Left lung (tissue), 10 donors: Measurements from ENCODE around the gene HPSE2. TPM values are rescaled to one million over a fixed set of nuclear protein-coding genes. Genes with fewer than 3 reads are reported as not detected.

Source experiments
- ATAC-seq: fragments of 200-7000 bp; cut with Tn5 transposase; one replicate; pipeline ENCODE4 v1.9.1; 2020; ENCODE audit warnings: moderate library complexity
- DNase-seq, 4 donors: peaks; one replicate each; pipeline ENCODE4 v3.0.0-alpha.2; 2013 to 2020
- H3K27ac ChIP-seq, 2 donors: fragments of 200-600 bp; sonication (generic) in 1 of 2; one replicate each; pipeline versions ENCODE4 v1.5.0 to v1.8.0; 2020 to 2021
- H3K27me3 ChIP-seq, 2 donors: fragments of 200-600 bp; sonication (generic) in 1 of 2; one replicate each; pipeline versions ENCODE4 v1.5.0 to v1.8.0; 2020 to 2021
- H3K36me3 ChIP-seq, 2 donors: fragments of 200-600 bp; sonication (generic) in 1 of 2; one replicate each; pipeline versions ENCODE4 v1.5.0 to v1.8.0; 2020 to 2021
- H3K4me1 ChIP-seq, 2 donors: fragments of 200-600 bp; one replicate each; pipeline ENCODE4 v1.8.0; 2021
- H3K4me3 ChIP-seq, 2 donors: fragments of 200-600 bp; sonication (generic) in 1 of 2; one replicate each; pipeline versions ENCODE4 v1.5.0 to v1.8.0; 2020 to 2021; ENCODE audit warnings: mild to moderate bottlenecking in 1 of 2
- H3K9me3 ChIP-seq, 2 donors: fragments of 200-600 bp; sonication (generic) in 1 of 2; one replicate each; pipeline versions ENCODE4 v1.5.0 to v1.8.0; 2020 to 2021
- intact Hi-C, 2 donors: fragments of 100-400 bp; cut with DNase I; formaldehyde crosslinking; loops; one replicate each; pipeline versions ENCODE4 v1.11.2 to v1.14.2; 2022
- polyA plus RNA-seq, 6 donors: library from polyadenylated mRNA; unstranded; fragments of 120-200 nt; gene quantifications; one replicate each; pipeline ENCODE4 v1.2.1, GENCODE V29; 2013; ENCODE audit not compliant: insufficient read length in 6 of 6
- total RNA-seq, 2 donors: library from RNA; stranded (reverse); fragmentation: NEBNext Ultra II Directional; extraction: Animal tissue kit (Norgen Biotek cat#: 25700); gene quantifications; one replicate each; pipeline ENCODE4 v1.2.1, GENCODE V29; 2021
- TF ChIP-seq, protein P1 (sequence below), 2 donors: fragments of 200-600 bp; sonication (generic) in 1 of 2; IDR thresholded peaks; one replicate each; pipeline versions ENCODE4 v1.5.0 to v1.8.0; 2021; ENCODE audit warnings: antibody characterized with exemption in 2 of 2
- donor health status: DM: no; HTN: yes; CAD: no.
- donor health status: DM: no; HTN: no; CAD: no.

Gene HPSE2
- total and polyA plus RNA-seq, 8 donors: 0.50 to 20.4 (median 12.1) TPM

- Histone ChIP-seq H3K4me1 (no peaks in the 10 kb centered on the region), H3K4me3 (no peak overlapping the region), H3K36me3 (no peaks in the 10 kb centered on the region), H3K27ac (no peak overlapping the region), H3K27me3 (no peaks in the 10 kb centered on the region), H3K9me3 (no peaks in the 10 kb centered on the region)
- TF ChIP-seq, protein P1, sequence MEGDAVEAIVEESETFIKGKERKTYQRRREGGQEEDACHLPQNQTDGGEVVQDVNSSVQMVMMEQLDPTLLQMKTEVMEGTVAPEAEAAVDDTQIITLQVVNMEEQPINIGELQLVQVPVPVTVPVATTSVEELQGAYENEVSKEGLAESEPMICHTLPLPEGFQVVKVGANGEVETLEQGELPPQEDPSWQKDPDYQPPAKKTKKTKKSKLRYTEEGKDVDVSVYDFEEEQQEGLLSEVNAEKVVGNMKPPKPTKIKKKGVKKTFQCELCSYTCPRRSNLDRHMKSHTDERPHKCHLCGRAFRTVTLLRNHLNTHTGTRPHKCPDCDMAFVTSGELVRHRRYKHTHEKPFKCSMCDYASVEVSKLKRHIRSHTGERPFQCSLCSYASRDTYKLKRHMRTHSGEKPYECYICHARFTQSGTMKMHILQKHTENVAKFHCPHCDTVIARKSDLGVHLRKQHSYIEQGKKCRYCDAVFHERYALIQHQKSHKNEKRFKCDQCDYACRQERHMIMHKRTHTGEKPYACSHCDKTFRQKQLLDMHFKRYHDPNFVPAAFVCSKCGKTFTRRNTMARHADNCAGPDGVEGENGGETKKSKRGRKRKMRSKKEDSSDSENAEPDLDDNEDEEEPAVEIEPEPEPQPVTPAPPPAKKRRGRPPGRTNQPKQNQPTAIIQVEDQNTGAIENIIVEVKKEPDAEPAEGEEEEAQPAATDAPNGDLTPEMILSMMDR (IDR thresholded peaks at IDR 0.05): no peak
- intact Hi-C loops: no loop called here
- ATAC-seq (no peak), DNase-seq (peak in 1 of 4 donors; percentile 7)
These were observed 648.4 kb downstream of the HPSE2 start for GRCh38 chr10:98587156-98587837.

- H3K4me1 ChIP-seq: no peaks in the 10 kb centered on the region
- ATAC-seq (no peak), DNase-seq (no peak)
- no peaks in the 10 kb centered on the region for H3K36me3 ChIP-seq
- H3K27me3 ChIP-seq: no peaks in the 10 kb centered on the region
- no peak overlapping the region for H3K27ac ChIP-seq
- H3K9me3 ChIP-seq: no peaks in the 10 kb centered on the region
- intact Hi-C loops: no loop called here
- TF ChIP-seq, protein P1 (IDR thresholded peaks at IDR 0.05): no peak
- H3K4me3 ChIP-seq: no peak overlapping the region
These were observed 649.6 kb downstream of the HPSE2 start for GRCh38 chr10:98586096-98586495.

DNA sequence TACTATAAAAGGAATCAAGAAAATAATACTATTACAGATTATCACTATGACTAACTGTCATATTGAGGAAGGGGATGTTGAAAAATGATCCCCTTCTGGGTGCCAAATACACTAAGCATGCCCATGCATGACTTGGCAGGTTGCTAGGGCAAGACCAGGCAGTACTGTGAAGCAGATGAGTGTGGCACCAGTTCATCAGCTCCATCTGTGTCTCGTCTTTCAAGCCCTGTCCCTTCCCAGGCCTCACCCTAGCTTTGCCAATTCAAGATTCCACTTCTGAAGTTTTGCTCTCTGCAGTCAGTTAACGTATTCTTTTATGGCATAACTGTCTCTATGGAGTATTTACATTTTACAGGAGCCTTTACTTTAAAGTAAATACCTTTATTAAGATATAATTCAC lies 653.3 kb downstream of the HPSE2 start:
- Histone ChIP-seq H3K27ac (no peak overlapping the region), H3K9me3 (no peaks in the 10 kb centered on the region), H3K36me3 (no peaks in the 10 kb centered on the region), H3K4me1 (no peaks in the 10 kb centered on the region), H3K27me3 (no peaks in the 10 kb centered on the region), H3K4me3 (no peak overlapping the region)
- intact Hi-C loops: no loop called here
- ATAC-seq (no peak), DNase-seq (no peak)
- TF ChIP-seq, protein P1 (IDR thresholded peaks at IDR 0.05): no peak

DNA sequence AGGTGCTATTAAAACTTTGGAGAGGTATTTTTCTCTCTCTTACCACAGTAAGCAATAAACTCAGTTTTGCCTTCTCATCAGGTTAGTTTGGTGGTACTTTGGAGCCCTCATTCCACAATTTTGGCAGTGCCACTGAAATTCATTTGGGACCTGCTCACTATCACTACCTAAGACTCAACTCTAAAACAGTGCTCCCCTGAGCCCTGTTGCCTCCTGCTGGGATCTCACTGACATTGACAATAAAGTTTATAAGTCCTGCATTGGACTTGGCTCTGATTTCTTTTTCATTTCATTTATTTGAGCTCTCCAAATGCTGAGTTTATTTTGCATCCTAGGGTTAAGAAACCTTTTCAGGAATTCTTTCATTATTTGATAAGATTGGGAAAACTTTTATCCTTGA lies 658.1 kb downstream of the HPSE2 start:
- H3K36me3 ChIP-seq: no peaks in the 10 kb centered on the region
- intact Hi-C loops: no loop called here
- ATAC-seq: no peak
- H3K27ac ChIP-seq: no peak overlapping the region
- TF ChIP-seq, protein P1 (IDR thresholded peaks at IDR 0.05): no peak
- DNase-seq: no peak
- no peak overlapping the region for H3K4me3 ChIP-seq
- H3K4me1 ChIP-seq: no peaks in the 10 kb centered on the region
- H3K9me3 ChIP-seq: no peaks in the 10 kb centered on the region
- no peaks in the 10 kb centered on the region for H3K27me3 ChIP-seq

GRCh38 chr10:98577168-98577567 lies 658.5 kb downstream of the HPSE2 start:
- ATAC-seq: no peak
- intact Hi-C loops: no loop called here
- H3K36me3 ChIP-seq: no peaks in the 10 kb centered on the region

More at GRCh38 chr10:98577168-98577567, 658.5 kb downstream of the HPSE2 start:
- no peak for DNase-seq
- TF ChIP-seq, protein P1 (IDR thresholded peaks at IDR 0.05): no peak
- Histone ChIP-seq H3K27ac (no peak overlapping the region), H3K27me3 (no peaks in the 10 kb centered on the region), H3K9me3 (no peaks in the 10 kb centered on the region), H3K4me1 (no peaks in the 10 kb centered on the region), H3K4me3 (no peak overlapping the region)
